Stimulated activated CD4-positive, alpha-beta T cell treated with anti-CD3 and anti-CD28 coated beads, Interleukin-12 subunit alpha, Interleukin-12 subunit beta, amount 100 ng/mL, for 4 hours (primary cell): ENCODE data around the gene PRAMEF14.
A peak's percentile ranks its signal among the peaks of the same experiment; 100 is the strongest.
"Not testable (repeated sequence)": the region's sequence is repeated elsewhere in the genome, so short reads cannot be mapped to it uniquely, and the experiment has no call there.

Experiments used
- DNase-seq: peaks from one replicate; pipeline ENCODE4 v3.0.0-alpha.2; 2020

Gene PRAMEF14, protein sequence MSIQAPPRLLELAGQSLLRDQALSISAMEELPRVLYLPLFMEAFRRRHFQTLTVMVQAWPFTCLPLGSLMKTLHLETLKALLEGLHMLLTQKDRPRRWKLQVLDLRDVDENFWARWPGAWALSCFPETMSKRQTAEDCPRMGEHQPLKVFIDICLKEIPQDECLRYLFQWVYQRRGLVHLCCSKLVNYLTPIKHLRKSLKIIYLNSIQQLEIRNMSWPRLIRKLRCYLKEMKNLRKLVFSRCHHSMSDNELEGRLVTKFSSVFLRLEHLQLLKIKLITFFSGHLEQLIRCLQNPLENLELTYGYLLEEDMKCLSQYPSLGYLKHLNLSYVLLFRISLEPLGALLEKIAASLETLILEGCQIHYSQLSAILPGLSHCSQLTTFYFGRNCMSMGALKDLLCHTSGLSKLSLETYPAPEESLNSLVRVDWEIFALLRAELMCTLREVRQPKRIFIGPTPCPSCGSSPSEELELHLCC

DNA sequence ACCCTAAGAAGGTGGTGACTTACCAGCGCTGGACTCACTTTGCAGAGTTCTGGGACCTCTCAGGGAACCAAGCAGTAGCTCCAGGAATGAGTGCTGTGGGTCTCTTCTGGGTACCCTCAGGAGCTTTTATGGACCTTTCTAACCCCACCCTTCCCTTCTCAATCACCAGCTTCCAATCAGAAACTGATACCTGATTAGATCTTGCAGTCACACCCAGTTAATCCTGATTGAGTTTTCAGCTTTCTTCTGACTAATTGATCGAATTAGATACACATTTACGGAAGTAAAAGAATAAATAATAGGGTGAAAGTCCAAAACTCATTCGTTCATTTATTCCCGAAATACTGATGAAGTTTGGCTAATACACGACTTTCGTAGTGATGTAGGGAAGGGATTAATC lies at the start of gene PRAMEF14:
Gene PRAMEF14, minus strand, starts transcription at position 101 of the 400 bp plus-strand sequence. CDS start 1,820 bp downstream, outside the sequence.
- DNase-seq, result not testable (repeated sequence)

GRCh38 chr1:13395311-13395710 lies 48.4 kb upstream of the PRAMEF14 start:
- DNase-seq, result not testable (repeated sequence)

GRCh38 chr1:13394761-13395160 lies 47.8 kb upstream of the PRAMEF14 start:
- not testable (repeated sequence) for DNase-seq

DNA sequence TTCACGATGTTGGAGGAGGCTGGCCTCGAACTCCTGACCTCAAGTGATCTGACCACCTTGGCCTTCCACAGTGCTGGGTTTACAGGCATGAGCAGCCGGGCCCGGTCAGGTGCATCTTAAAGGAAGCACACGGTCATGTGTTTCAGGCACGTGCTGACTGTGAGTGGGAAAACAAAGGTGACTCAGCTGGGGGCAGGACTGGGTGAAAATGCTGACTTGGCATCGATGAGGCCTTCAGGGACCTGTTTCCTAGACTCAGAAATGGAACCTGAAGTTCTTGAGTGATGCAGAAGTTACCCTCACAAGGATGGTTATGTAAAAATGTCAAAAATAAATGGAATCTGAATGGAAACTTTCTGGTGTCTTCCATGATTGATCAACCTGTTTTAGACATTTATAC lies 46.1 kb upstream of the PRAMEF14 start:
- DNase-seq, result not testable (repeated sequence)

GRCh38 chr1:13389332-13389731 lies 42.4 kb upstream of the PRAMEF14 start, which contains the start of gene PRAMEF17:
Gene PRAMEF17 (plus strand): TSS chr1:13389632. CDS start chr1:13389658, 26 bp downstream.
- not testable (repeated sequence) for DNase-seq

DNA sequence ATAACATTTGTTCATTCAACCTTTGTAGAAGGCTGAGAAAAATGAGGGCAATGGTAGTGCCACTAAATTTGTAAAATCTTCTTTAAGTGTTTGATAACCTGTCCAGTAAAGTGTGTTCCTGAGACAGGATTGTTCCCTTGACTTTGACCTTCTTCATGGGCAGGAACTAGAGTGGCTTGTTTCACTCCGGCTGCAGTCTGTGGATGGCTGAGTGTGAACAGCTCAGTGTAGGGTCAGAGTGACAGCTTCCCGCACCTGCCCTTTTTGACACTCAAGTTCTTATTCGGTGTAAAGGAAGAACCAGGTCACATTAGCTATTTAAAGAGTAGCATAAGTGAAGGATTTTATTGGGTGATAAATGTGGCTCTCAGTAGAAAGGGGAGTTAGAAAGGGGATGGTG lies 33.4 kb upstream of the PRAMEF14 start:
- not testable (repeated sequence) for DNase-seq

GRCh38 chr1:13378983-13379382 lies 32.0 kb upstream of the PRAMEF14 start:
- not testable (repeated sequence) for DNase-seq

- DNase-seq, result peak; percentile 4
Measured at GRCh38 chr1:13368544-13368943, 21.6 kb upstream of the PRAMEF14 start.

- DNase-seq, result not testable (repeated sequence)
Measured at GRCh38 chr1:13366536-13366935, 19.6 kb upstream of the PRAMEF14 start.

DNA sequence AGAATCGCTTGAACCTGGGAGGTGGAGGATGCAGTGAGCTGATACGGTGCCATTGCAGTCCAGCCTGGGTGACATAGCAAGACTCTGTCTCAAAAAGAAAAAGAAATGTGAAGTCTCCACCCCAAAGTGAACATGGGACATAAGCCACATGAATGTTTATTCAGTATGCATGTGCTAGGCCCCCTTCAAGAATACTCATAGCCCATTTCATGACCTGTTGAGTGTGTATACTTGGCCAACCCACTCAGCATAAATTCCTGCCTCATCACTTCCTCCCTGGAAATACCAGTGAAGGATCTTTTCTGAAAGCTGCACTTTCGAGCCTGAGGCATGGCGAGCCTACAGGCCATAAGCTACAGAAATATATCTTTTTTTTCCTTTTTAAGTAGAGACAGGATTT lies 18.0 kb upstream of the PRAMEF14 start:
- not testable (repeated sequence) for DNase-seq

DNA sequence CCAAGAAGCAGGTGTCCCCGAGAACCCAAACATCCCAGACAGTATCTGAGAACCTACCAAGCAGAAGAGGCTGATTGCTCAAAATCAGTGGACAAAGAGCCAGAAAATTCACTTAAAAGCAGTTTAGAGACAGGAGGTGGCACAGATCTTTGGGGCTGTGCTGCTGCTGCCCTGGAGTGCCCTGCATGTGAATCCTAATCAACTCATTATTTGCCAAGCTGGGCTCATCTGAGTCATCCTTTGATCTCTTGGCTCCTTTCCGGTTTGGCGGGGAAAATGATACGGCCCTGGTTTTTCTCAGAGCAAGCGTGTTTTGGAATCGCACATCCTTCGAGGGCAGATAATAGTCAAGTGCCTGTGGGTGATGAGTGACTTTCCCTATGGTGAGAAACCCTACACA lies 15.4 kb upstream of the PRAMEF14 start:
- not testable (repeated sequence) for DNase-seq

GRCh38 chr1:13356774-13357173 lies 9.8 kb upstream of the PRAMEF14 start:
- not testable (repeated sequence) for DNase-seq

DNA sequence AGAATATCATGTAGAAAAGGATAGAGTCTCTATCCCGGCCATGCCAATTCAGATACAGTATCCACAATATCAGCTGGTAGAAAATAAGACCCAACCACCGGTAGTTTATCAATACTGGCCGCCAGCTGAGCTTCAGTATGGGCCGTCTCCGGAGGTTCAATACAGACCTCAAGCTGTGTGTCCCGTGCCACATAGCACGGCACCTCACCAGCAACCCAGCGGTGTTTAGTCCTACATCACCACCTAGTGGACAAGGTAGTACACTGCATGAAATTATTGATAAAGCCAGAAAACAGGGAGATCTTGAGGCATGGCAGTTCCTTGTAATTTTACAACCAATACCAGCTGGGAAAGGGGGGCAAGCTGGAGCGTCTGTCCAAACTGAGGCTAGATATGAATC lies 7.5 kb upstream of the PRAMEF14 start:
- not testable (repeated sequence) for DNase-seq

- not testable (repeated sequence) for DNase-seq
Measured at GRCh38 chr1:13353476-13353875, 6.5 kb upstream of the PRAMEF14 start.

DNA sequence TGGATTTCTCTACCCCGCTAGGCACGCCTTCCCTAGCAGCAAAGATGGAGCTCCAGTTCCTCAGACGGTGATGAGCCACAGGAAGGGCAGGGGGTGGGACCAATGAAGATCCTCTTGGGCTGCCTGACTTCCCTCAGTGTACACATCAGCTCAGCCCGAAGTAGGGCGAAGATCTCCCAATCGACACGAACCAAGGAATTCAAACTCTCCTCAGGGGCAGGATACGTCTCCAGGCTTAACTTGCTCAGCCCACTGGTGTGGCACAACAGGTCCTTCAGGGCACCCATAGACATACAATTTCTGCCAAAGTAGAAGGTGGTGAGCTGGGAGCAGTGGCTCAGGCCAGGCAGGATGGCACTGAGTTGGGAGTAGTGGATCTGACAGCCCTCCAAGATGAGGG lies 4.4 kb downstream of the PRAMEF14 start:
- DNase-seq, result not testable (repeated sequence)

GRCh38 chr1:13315281-13315680 lies 31.7 kb downstream of the PRAMEF14 start, which contains the start of gene PRAMEF15:
Gene PRAMEF15 (plus strand): TSS chr1:13315581. CDS start chr1:13318408, 2,827 bp downstream.
- not testable (repeated sequence) for DNase-seq

DNA sequence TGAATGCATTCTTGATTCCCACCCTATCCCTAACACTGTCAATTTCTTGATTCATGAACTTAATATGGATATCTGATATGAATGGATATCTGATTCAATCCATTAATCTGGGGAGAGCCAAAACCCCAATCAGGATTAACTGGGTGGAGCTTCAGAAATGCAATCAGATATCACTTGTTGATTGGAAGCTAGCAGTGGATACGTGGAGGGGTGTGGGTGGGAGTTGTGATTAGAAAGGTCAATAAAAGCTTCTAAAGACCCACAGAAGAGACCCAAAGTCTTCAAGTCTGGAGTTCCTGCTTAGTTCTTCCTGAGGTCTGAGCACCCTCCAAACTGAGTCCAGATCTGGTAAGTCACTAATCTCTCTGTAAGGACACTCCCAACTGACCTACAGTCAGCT lies 43.7 kb downstream of the PRAMEF14 start, which contains the start of gene PRAMEF33:
Gene PRAMEF33, plus strand, starts transcription at position 301 of the 400 bp plus-strand sequence. CDS start 2,416 bp downstream, outside the sequence.
- DNase-seq, result not testable (repeated sequence)

DNA sequence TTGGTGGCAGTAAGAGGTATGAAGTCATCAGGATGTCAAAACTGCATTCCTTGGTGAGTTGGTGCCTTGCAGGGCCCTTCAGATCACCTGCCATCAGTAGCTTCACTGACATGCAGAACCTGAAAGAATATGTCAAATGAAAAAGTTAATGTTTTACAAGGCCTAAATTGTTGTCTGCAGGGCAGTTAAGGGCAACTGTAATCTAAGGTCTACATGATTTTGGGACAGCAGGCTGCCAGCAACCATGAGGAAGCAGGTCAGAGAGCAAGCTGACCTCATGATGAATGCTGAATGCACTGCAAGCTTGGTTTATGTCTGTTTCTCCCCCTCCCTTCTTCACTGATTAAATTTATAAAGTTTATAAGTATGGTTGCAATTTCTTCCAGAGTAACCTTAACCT lies 44.7 kb downstream of the PRAMEF14 start:
- DNase-seq, result not testable (repeated sequence)

- DNase-seq, result not testable (repeated sequence)
Measured at GRCh38 chr1:13298699-13299098, 48.2 kb downstream of the PRAMEF14 start.

- DNase-seq, result not testable (repeated sequence)
Measured at GRCh38 chr1:13297216-13297931, 49.6 kb downstream of the PRAMEF14 start.
